H1 (cell line): ENCODE data around the gene TSFM. TPM values are rescaled to one million over a fixed set of nuclear protein-coding genes. Genes with fewer than 3 reads are reported as not detected.

Source experiments
- CHD1 ChIP-seq: IDR thresholded peaks from 2 replicates; pipeline ENCODE4 v1.6.1; 2012; ENCODE audit warnings: low read depth, low read length, improper control_type of control experiment
- CHD2 ChIP-seq: IDR thresholded peaks from 2 replicates; pipeline ENCODE4 v1.6.1; 2012; ENCODE audit warnings: low read length, improper control_type of control experiment
- CHD7 ChIP-seq: fragments of 300-600 bp; sonication (generic); IDR thresholded peaks from 2 replicates; pipeline ENCODE4 v1.7.1; 2012; ENCODE audit warnings: low read length, moderate library complexity, mild to moderate bottlenecking, inconsistent platforms; ENCODE audit not compliant: insufficient replicate concordance
- GABPA ChIP-seq: IDR thresholded peaks from 2 replicates; pipeline ENCODE4 v1.6.1; 2011; ENCODE audit warnings: mild to moderate bottlenecking, low read length, moderate library complexity, borderline replicate concordance; ENCODE audit not compliant: insufficient read depth
- KDM4A ChIP-seq: IDR thresholded peaks from one replicate; pipeline ENCODE4 v1.7.1; 2012; ENCODE audit warnings: low read depth, mild to moderate bottlenecking, moderate library complexity, low read length, inconsistent platforms; ENCODE audit not compliant: severe bottlenecking
- NRF1 ChIP-seq: IDR thresholded peaks from 2 replicates; pipeline ENCODE4 v1.6.1; 2011; ENCODE audit warnings: mild to moderate bottlenecking, low read depth, low read length, improper control_type of control experiment
- POU5F1 ChIP-seq: IDR thresholded peaks from 2 replicates; pipeline ENCODE4 v1.6.1; 2011; ENCODE audit warnings: low read depth, mild to moderate bottlenecking, low read length, moderate library complexity
- TBP ChIP-seq: IDR thresholded peaks from 2 replicates; pipeline ENCODE4 v1.6.1; 2011; ENCODE audit warnings: low read depth, low read length, improper control_type of control experiment
- polyA plus RNA-seq, 7 experiments: library from polyadenylated mRNA; depleted of rRNA in 3 of 7; stranded (reverse) in 5 of 7; unstranded in 2 of 7; fragments of >200 nt in 5 of 7; fragments of 200-250 nt in 2 of 7; gene quantifications; 1 replicate in 5 of 7; 2 replicates in 1 of 7; 4 replicates in 1 of 7; pipeline versions ENCODE4 v1.2.1 to v1.2.3, GENCODE V29; 2011 to 2013; ENCODE audit warnings: missing spikeins in 2 of 7, mixed read lengths in 2 of 7
- total RNA-seq: library from RNA; stranded (reverse); fragmentation: NEBNext Ultra II Directional; extraction: Animal tissue kit (Norgen Biotek cat#: 25700); gene quantifications from 2 replicates; pipeline ENCODE4 v1.2.1, GENCODE V29; 2021
- TF ChIP-seq, protein P1 (sequence below): IDR thresholded peaks from 2 replicates; pipeline ENCODE4 v1.6.1; 2012; ENCODE audit warnings: inconsistent platforms

Gene TSFM
- total and polyA plus RNA-seq, 2 of the 8 experiments (the other 6 are each of a cell fraction or from before 2014, with no cell fraction given): 17.4 to 49.8 TPM

DNA sequence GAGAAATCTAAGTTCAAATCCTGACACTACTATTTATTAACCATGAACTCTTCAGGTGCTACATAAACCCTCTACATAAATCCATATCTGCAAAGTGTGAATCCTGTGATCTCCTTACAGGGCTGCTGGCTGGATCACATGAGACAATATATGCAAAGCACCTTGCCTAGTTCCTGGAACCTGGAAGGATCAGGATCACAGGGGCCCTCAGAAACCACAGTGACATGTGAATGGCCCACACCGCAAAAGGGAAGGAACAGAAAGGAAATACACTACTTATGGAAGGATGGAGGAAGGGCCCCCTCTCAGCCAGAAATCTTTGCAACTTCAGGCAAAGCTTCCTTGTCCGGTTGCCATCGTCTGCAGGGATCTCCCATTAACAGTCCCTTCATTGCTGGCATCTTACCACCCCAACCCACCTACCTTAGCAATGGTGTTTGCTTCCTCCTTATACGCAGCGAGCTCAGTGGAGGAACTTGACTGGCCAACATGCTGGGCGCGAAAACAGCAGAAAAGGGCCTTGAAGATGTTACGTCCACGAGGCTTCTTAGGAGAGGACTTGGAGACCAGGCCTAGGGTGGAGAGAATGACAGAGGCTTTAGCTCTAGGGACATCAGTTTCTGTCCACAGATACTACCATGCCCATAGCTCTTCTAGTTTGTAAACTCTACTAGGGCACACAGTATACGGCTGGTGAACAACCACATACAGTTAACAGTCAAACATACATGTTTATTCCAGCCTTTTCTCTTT is 46.6 kb downstream of the TSFM start (continued):
- TF ChIP-seq CHD7 (no peak), GABPA (no peak), KDM4A (no peak), POU5F1 (no peak), CHD1 (no peak), CHD2 (no peak), NRF1 (no peak), TBP (no peak)
- TF ChIP-seq, protein P1, sequence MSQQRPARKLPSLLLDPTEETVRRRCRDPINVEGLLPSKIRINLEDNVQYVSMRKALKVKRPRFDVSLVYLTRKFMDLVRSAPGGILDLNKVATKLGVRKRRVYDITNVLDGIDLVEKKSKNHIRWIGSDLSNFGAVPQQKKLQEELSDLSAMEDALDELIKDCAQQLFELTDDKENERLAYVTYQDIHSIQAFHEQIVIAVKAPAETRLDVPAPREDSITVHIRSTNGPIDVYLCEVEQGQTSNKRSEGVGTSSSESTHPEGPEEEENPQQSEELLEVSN: no peak
